HCT116 (cell line): ENCODE data around the gene METTL25. TPM values are rescaled to one million over a fixed set of nuclear protein-coding genes. Genes with fewer than 3 reads are reported as not detected.

ENCODE experiments used
- ATAC-seq: fragments of 200-7000 bp; cut with Tn5 transposase; 2 replicates; pipeline ENCODE4 v1.9.1; 2020; ENCODE audit warnings: mild to moderate bottlenecking, moderate library complexity
- BruUV-seq: library from RNA; stranded (reverse); fragments of 400-500 nt; replicated peaks from 2 replicates; lab custom pipeline; 2021; lab: Mats Ljungman, UMichigan
- CTCF ChIA-PET: fragments of 300-600 bp; sonication (Branson Sonifier 250); formaldehyde crosslinking; loops from one replicate; lab custom pipeline; 2021; ENCODE audit warnings: antibody characterized with exemption; lab: Charles Lee
- POLR2A ChIA-PET: fragments of 300-600, 350-600 bp; sonication (Branson Sonifier 250); formaldehyde crosslinking; loops from one replicate; lab custom pipeline; 2021; ENCODE audit warnings: antibody characterized with exemption; lab: Charles Lee
- RAD21 ChIA-PET, 2 experiments: fragments of 300-600 bp; sonication (Branson Sonifier 250); formaldehyde crosslinking; loops; one replicate each; lab custom pipeline; 2023; ENCODE audit warnings: low total read pairs in 2 of 2; ENCODE audit not compliant: uncharacterized antibody in 2 of 2, unreplicated experiment in 2 of 2, low non-redundant PET in 1 of 2; lab: Charles Lee
- DNase-seq: peaks from one replicate; pipeline ENCODE4 v3.0.0-alpha.2; 2010; ENCODE audit warnings: low read depth, low spot score
- H2AFZ ChIP-seq: fragments of 200-600 bp; shearing (Covaris generic), sonication (generic); 2 replicates; pipeline ENCODE4 v1.6.1; 2017; ENCODE audit warnings: low read depth, mixed run types, mixed read lengths, antibody characterized with exemption, low read length; ENCODE audit not compliant: poor library complexity, severe bottlenecking
- H3K27ac ChIP-seq: 2 replicates; pipeline ENCODE4 v1.5.1; 2012; ENCODE audit warnings: low read depth, low read length
- H3K27me3 ChIP-seq: fragments of 200-600 bp; sonication (generic); 2 replicates; pipeline ENCODE4 v1.6.1; 2016; ENCODE audit warnings: mixed run types, low read length, mixed read lengths; ENCODE audit not compliant: insufficient read depth
- H3K36me3 ChIP-seq, 2 experiments: fragments of 200-500 bp in 1 of 2; fragments of 200-600 bp in 1 of 2; sonication (Bioruptor generic) in 1 of 2; sonication (generic) in 1 of 2; 2 replicates each; pipeline versions ENCODE4 v1.5.1 to v1.6.1; 2014 to 2016; ENCODE audit warnings: low read length in 2 of 2, inconsistent platforms in 1 of 2, mixed read lengths in 1 of 2, mixed run types in 1 of 2; ENCODE audit not compliant: insufficient read depth in 2 of 2, control insufficient read depth in 1 of 2
- H3K4me1 ChIP-seq, 2 experiments: fragments of 200-600 bp in 1 of 2; sonication (generic) in 1 of 2; 2 replicates each; pipeline versions ENCODE4 v1.5.1 to v1.6.1; 2012 to 2017; ENCODE audit warnings: low read length in 2 of 2, inconsistent platforms in 1 of 2, mild to moderate bottlenecking in 1 of 2, mixed read lengths in 1 of 2, mixed run types in 1 of 2, moderate library complexity in 1 of 2; ENCODE audit not compliant: insufficient read depth in 2 of 2, control insufficient read depth in 1 of 2
- H3K4me2 ChIP-seq: fragments of 200-600 bp; sonication (generic); 2 replicates; pipeline ENCODE4 v1.6.1; 2017; ENCODE audit warnings: mixed run types, low read length, mixed read lengths
- H3K4me3 ChIP-seq, 2 experiments: fragments of 200-600 bp in 1 of 2; sonication (generic) in 1 of 2; replicated peaks in 1 of 2; 2 replicates each; pipeline ENCODE4 v1.5.1; 2011 to 2016; ENCODE audit warnings: low read length in 2 of 2, control low read depth in 1 of 2, low read depth in 1 of 2, mild to moderate bottlenecking in 1 of 2, mixed read lengths in 1 of 2, mixed run types in 1 of 2
- H3K79me2 ChIP-seq: fragments of 200-600 bp; sonication (generic); 2 replicates; pipeline ENCODE4 v1.6.1; 2017; ENCODE audit warnings: mild to moderate bottlenecking, mixed run types, low read length, moderate library complexity, mixed read lengths; ENCODE audit not compliant: insufficient read depth
- H3K9ac ChIP-seq: fragments of 200-600 bp; sonication (generic); 2 replicates; pipeline ENCODE4 v1.6.1; 2016; ENCODE audit warnings: low read length, mixed read lengths
- H3K9me2 ChIP-seq: fragments of 200-600 bp; sonication (generic), shearing (Covaris generic); 2 replicates; pipeline ENCODE4 v1.6.1; 2017; ENCODE audit warnings: mixed run types, mild to moderate bottlenecking, moderate library complexity; ENCODE audit not compliant: insufficient read depth
- H3K9me3 ChIP-seq, 2 experiments: fragments of 200-500 bp in 1 of 2; fragments of 200-600 bp in 1 of 2; sonication (Bioruptor generic) in 1 of 2; sonication (generic) in 1 of 2; 2 replicates each; pipeline ENCODE4 v1.6.1; 2014 to 2017; ENCODE audit warnings: low read length in 2 of 2, mixed read lengths in 2 of 2, inconsistent platforms in 1 of 2, low read depth in 1 of 2, mild to moderate bottlenecking in 1 of 2, mixed run types in 1 of 2, moderate library complexity in 1 of 2; ENCODE audit not compliant: control insufficient read depth in 1 of 2, insufficient read depth in 1 of 2
- H4K20me1 ChIP-seq: fragments of 200-600 bp; sonication (generic), shearing (Covaris generic); 2 replicates; pipeline ENCODE4 v1.6.1; 2017; ENCODE audit warnings: mixed run types, mild to moderate bottlenecking, moderate library complexity; ENCODE audit not compliant: insufficient read depth
- ATF3 ChIP-seq: IDR thresholded peaks from 2 replicates; pipeline ENCODE4 v1.6.1; 2012
- CBX3 ChIP-seq: IDR thresholded peaks from 2 replicates; pipeline ENCODE4 v1.6.1; 2012; ENCODE audit warnings: low read depth
- CEBPB ChIP-seq: IDR thresholded peaks from 2 replicates; pipeline ENCODE4 v1.6.1; 2012; ENCODE audit warnings: low read depth
- CTCF ChIP-seq, 3 experiments: fragments of 200-600 bp in 1 of 3; sonication (generic) in 1 of 3; IDR thresholded peaks in 2 of 3; conservative IDR thresholded peaks in 1 of 3; 2 replicates each; pipeline ENCODE4 v1.5.1; 2012 to 2017; ENCODE audit warnings: low read depth in 2 of 3, low read length in 2 of 3, antibody characterized with exemption in 1 of 3, borderline replicate concordance in 1 of 3, control low read depth in 1 of 3, mild to moderate bottlenecking in 1 of 3, mixed read lengths in 1 of 3, mixed run types in 1 of 3, moderate library complexity in 1 of 3; ENCODE audit not compliant: insufficient read depth in 1 of 3
- EGR1 ChIP-seq: IDR thresholded peaks from 2 replicates; pipeline ENCODE4 v1.6.1; 2012; ENCODE audit warnings: low read depth
- ELF1 ChIP-seq: IDR thresholded peaks from 2 replicates; pipeline ENCODE4 v1.6.1; 2012; ENCODE audit warnings: low read depth, borderline replicate concordance
- EZH2 ChIP-seq: fragments of 200-600 bp; sonication (generic); IDR thresholded peaks from 2 replicates; pipeline ENCODE4 v1.6.1; 2017; ENCODE audit warnings: antibody characterized with exemption, mixed run types
- JUND ChIP-seq: IDR thresholded peaks from 2 replicates; pipeline ENCODE4 v1.6.1; 2012
- MAX ChIP-seq: IDR thresholded peaks from 2 replicates; pipeline ENCODE4 v1.6.1; 2012
- POLR2A ChIP-seq: IDR thresholded peaks from 2 replicates; pipeline ENCODE4 v1.7.0; 2011; ENCODE audit warnings: borderline replicate concordance; ENCODE audit not compliant: insufficient read depth, insufficient read length; ENCODE audit errors: extremely low read depth
- RAD21 ChIP-seq: IDR thresholded peaks from 2 replicates; pipeline ENCODE4 v1.6.1; 2012; ENCODE audit warnings: low read depth, mild to moderate bottlenecking
- REST ChIP-seq: IDR thresholded peaks from 2 replicates; pipeline ENCODE4 v1.6.1; 2012; ENCODE audit warnings: low read depth
- SIN3A ChIP-seq: IDR thresholded peaks from 2 replicates; pipeline ENCODE4 v1.6.1; 2012; ENCODE audit warnings: low read depth
- SP1 ChIP-seq: IDR thresholded peaks from 2 replicates; pipeline ENCODE4 v1.6.1; 2012; ENCODE audit warnings: low read depth
- SRF ChIP-seq: IDR thresholded peaks from 2 replicates; pipeline ENCODE4 v1.6.1; 2012; ENCODE audit warnings: low read depth
- YY1 ChIP-seq: IDR thresholded peaks from 2 replicates; pipeline ENCODE4 v1.6.1; 2011; ENCODE audit warnings: low read length, low read depth, moderate library complexity, mild to moderate bottlenecking; ENCODE audit not compliant: insufficient replicate concordance; ENCODE audit errors: extremely low read depth
- ZBTB33 ChIP-seq: IDR thresholded peaks from 2 replicates; pipeline ENCODE4 v1.6.1; 2011; ENCODE audit warnings: mild to moderate bottlenecking, low read length, moderate library complexity; ENCODE audit not compliant: insufficient replicate concordance; ENCODE audit errors: extremely low read depth
- ZFX ChIP-seq: fragments of 450-650 bp; IDR thresholded peaks from 2 replicates; pipeline ENCODE4 v1.6.1; 2017
- ZNF274 ChIP-seq: fragments of 200-500 bp; sonication (Bioruptor generic); IDR thresholded peaks from 2 replicates; pipeline ENCODE4 v1.6.1; 2014; ENCODE audit warnings: mild to moderate bottlenecking, low read depth, low read length, inconsistent platforms
- intact Hi-C: fragments of 100-400 bp; cut with micrococcal nuclease; formaldehyde crosslinking; loops from 2 replicates; pipeline ENCODE4 v1.10.0; 2022
- total RNA-seq: library from RNA; stranded (reverse); gene quantifications from one replicate; pipeline ENCODE4 v1.2.1, GENCODE V29; 2021; ENCODE audit not compliant: unreplicated experiment

METTL25 gene
- total RNA-seq, 1 experiment from 2014 or later: 4.4 TPM

- Histone ChIP-seq H3K27me3 (no peaks in the 10 kb centered on the region), H2AFZ (no peak overlapping the region), H3K79me2 (no peaks in the 10 kb centered on the region), H4K20me1 (no peaks in the 10 kb centered on the region), H3K9me2 (no peaks in the 10 kb centered on the region), H3K27ac (no peak overlapping the region), H3K36me3 (no peaks in the 10 kb centered on the region), H3K4me3 (no peak overlapping the region), H3K4me1 (no peaks in the 10 kb centered on the region), H3K9me3 (no peaks in the 10 kb centered on the region), H3K4me2 (no peak overlapping the region), H3K9ac (no peak overlapping the region)
- ChIA-PET RAD21 (no interaction called here), POLR2A (no interaction called here), CTCF (no interaction called here)
- BruUV-seq: no TSS peak
- no peak for DNase-seq
- intact Hi-C loops: no loop called here
- ATAC-seq: no peak
- TF ChIP-seq ZFX: no peak
- TF ChIP-seq SIN3A: no peak
- TF ChIP-seq MAX: no peak
- no peak for TF ChIP-seq CTCF (IDR thresholded peaks at IDR 0.05 in 2 of 3, conservative IDR thresholded peaks at IDR 0.05 in 1 of 3; ENCODE audit: borderline replicate concordance in 1 of 3, insufficient read depth in 1 of 3, low read depth in 2 of 3, low read length in 2 of 3)
- no peak for TF ChIP-seq ZNF274
- TF ChIP-seq EGR1: no peak
- TF ChIP-seq ELF1: no peak
- no peak for TF ChIP-seq EZH2
- TF ChIP-seq CBX3: no peak
- no peak for TF ChIP-seq SRF
- no peak for TF ChIP-seq JUND
- no peak for TF ChIP-seq YY1
- no peak for TF ChIP-seq REST
- no peak for TF ChIP-seq SP1
- TF ChIP-seq RAD21: no peak
- no peak for TF ChIP-seq POLR2A
- TF ChIP-seq CEBPB: no peak
- TF ChIP-seq ZBTB33: no peak
- no peak for TF ChIP-seq ATF3
These were observed 116.9 kb downstream of the METTL25 start for GRCh38 chr12:82475211-82475610.
